GM18517 (cell line): ENCODE measurements around the gene STN1.

Source experiments
- ATAC-seq: cut with Tn5 transposase; IDR thresholded peaks from one replicate; pipeline ENCODE4 v1.9.1; 2021; ENCODE audit warnings: mild to moderate bottlenecking, moderate library complexity; ENCODE audit not compliant: unreplicated experiment

Gene STN1, protein sequence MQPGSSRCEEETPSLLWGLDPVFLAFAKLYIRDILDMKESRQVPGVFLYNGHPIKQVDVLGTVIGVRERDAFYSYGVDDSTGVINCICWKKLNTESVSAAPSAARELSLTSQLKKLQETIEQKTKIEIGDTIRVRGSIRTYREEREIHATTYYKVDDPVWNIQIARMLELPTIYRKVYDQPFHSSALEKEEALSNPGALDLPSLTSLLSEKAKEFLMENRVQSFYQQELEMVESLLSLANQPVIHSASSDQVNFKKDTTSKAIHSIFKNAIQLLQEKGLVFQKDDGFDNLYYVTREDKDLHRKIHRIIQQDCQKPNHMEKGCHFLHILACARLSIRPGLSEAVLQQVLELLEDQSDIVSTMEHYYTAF

DNA sequence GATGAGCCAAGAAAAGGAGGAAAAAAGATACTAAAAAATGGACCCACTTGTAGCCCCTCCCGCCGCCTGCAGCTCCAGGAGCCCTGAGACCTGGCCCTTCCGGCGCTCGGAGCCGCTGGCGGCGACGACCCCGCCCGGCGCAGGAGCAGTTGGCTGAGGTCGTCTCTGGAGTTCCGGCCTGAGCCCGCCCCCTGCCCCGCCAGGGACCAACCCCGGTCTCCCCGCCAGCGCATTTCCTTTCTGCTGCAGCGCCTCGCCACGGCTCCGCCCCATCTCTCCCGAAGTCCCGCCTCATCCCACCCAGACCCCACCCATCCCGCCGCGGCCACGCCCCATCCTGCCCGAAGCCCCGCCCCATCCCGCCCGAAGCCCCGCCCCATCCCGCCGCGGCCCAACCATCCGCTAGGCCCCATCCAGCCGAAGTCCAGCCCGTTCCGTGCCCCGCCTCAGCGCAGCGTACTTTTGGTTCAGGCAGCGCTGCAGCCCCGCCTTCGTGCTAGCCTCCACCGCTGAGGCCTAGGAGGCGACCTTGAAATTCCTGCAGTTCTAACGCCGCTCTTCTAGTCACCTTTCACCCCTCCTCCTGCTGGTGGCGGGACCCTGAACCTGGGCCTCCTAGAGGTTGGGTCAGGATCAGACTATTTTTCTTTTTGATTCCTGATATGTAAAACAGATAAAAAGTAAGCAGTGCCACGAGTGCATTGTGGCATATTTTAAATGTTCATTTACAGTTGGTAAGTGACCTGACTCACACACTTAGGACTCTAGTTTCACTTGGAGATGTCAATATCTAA lies at the start of gene STN1:
STN1 (minus strand) TSS at position 132 of the 794 bp plus-strand sequence. CDS start 590 bp downstream, outside the sequence.
- ATAC-seq, result peak; percentile 76

DNA sequence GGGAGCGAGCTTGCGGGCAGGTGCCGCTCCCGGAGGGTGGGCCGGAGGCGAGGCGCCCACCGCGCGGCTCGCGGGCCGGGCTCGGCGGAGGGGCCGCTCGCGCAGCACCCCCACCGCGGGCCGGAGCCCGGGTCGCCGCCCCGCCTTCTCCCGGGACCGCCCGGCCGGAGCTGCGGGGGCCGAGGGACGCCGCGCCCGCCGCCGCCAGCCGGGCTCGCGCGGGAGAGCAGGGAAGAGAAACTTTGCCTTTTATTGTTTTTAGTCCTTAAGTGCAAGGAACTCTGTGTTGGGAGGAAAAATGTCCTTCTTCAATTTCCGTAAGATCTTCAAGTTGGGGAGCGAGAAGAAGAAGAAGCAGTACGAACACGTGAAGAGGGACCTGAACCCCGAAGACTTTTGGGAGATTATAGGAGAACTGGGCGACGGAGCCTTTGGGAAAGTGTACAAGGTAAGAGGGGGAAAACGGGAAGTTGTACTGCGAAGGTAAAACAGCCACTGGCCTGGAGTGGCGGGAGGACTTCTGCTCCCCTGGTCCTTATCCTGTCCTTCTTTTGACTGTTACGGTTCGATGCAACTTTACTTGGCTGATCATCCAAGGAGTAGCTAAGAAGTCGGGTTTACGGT lies 49.6 kb upstream of the STN1 start:
- peak; percentile 36 for ATAC-seq

DNA sequence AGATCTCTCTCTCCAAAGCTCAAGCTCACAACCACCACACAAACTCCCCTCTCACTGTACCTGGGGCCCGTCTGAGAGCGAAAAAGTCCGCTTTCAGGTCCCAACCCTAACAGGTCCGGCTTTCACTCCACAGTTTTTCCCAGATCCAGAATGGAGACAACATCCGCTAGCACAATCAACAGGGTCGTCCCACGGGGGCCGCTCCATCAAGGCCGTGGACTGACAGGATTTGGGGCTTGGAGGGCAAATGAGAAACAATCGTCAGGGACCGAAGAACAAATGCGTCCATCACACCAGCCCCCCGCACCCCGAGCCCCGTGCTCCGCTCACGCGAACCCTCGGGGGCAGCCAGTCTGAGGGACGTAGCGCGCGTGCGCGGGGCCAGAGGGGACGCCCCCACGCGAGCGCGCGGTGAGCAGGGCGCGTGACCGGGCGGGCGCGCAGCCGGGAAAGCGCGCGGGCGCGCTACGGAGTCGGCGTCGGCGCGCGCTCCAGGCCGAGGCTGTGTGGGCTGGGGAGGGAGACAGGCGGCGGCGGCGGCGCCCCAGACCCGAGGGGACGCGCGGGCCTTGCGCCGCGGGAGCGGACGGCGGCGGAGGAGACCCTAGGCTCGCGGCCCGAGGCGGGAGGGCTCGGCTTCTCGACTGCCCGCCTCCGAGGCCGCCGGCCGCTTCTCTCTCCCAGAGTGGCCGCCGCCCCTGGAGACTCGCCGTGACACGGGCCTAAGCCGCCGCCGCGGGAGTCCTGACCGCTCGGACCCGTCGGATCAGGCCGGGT lies 48.9 kb upstream of the STN1 start, which contains the start of gene SLK:
SLK (plus strand) TSS at position 470 of the 777 bp plus-strand sequence. CDS start 606 bp downstream, outside the sequence.
- peak; percentile 76 for ATAC-seq

DNA sequence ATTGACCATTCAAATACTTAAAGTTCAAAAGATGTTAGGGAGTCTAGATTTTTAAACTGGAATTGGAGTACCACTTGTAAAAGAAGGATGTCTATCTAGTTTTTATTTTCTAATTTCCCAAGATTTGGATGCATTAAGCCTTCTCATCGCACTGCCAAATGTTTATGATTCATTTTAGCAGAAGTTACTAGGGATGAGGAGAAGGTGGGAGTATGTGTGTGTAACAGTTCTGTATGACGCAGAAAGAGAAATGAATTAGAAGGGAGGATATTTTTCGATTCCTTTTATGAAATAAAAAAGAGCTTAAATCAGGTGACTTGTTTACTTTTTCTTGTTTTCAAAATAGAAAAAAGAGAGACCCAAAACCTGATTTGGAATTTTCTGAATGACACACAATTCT lies 42.1 kb upstream of the STN1 start:
- ATAC-seq, result no peak

DNA sequence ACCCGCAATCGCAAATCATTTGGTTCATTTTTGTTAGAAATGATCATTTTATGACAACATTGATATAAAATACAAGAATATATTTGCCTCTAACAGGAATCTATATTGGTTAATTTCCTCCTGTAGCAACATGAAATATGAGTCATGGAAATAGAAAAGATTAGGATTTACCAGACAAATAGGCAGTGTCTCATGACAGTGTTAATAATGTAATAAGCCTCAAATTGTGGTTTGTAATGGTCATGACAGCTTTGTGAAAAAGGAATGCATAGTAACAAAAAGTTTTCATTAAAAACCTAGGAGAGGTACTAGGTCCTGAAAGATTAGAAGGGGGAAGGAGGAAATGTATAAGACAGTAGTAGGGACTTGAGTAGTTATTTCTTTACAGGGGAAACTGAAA lies 41.0 kb upstream of the STN1 start:
- ATAC-seq, result no peak

DNA sequence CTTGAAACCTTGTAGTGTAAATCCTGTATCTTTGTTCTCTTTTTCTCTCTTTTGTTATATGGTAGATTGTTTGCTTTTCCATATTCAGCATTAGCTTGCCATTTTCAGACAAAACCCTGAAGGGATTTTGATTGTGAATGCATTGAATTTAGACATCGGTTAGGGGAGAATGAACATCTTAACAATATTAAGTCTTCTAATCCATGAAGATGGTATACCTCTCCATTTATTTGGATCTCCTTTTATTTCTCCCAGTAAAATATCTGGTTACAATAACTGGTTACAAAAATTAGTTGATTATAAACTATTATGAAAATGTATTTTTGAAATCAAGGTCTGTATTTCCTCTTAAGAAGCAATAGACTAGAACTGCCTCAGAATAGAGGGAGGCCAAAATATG lies 36.6 kb upstream of the STN1 start:
- no peak for ATAC-seq

DNA sequence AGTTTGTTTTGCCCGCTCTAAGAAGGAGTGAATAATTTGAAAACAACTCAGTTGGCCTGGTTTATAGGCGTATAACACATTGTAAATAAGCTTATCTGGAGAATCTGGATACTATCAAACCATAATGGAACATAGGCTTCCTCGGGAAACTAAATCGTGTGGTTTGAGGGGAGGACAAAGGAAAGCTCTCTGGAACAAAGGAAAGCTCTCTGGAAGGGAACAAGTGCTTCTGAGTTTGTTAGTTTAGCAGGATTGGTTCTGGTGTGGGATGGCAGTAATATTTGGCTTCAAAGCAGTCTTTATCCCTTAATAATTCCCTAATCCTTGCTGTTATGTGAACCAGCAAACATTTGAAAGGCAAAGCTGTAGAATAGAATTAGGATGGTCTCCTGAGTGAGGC lies 34.0 kb upstream of the STN1 start:
- no peak for ATAC-seq

DNA sequence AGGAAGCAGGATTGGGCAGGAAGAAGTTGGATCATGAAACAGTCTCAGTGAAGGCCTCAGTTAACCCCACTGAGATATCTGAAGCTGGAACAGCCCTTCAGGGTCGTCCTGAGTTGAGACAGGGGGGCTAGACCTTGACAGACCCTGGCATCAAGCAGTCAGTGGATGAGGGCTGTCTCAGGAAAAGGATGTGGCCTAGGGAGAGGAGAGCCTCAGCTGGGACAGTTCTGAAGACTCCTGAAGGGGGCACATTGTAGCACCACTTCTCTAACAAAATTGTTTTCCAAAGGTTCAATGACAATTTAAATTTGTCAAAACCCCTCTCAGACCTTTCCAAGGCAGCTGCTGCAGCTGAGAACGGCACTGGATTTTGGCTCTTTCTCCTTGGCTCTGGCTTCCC lies 33.2 kb upstream of the STN1 start:
- ATAC-seq, result no peak

DNA sequence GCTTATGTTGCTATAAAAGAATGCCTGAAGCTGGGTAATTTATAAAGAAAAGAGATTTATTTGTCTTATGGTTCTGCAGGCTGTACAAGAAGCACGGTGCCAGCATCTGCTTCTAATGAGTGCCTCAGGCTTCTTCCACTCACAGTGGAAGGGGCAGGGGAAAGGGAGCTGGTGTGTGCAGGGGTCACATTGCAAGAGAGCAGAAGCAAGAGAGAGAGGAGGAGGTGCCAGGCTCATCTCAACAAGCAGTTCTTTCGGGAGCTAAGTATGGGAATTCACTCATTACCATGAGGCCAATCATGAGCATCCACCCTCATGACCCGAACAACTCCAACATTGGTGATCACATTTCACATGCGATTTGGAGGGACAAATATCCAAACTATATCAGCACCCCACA lies 31.7 kb upstream of the STN1 start:
- no peak for ATAC-seq

DNA sequence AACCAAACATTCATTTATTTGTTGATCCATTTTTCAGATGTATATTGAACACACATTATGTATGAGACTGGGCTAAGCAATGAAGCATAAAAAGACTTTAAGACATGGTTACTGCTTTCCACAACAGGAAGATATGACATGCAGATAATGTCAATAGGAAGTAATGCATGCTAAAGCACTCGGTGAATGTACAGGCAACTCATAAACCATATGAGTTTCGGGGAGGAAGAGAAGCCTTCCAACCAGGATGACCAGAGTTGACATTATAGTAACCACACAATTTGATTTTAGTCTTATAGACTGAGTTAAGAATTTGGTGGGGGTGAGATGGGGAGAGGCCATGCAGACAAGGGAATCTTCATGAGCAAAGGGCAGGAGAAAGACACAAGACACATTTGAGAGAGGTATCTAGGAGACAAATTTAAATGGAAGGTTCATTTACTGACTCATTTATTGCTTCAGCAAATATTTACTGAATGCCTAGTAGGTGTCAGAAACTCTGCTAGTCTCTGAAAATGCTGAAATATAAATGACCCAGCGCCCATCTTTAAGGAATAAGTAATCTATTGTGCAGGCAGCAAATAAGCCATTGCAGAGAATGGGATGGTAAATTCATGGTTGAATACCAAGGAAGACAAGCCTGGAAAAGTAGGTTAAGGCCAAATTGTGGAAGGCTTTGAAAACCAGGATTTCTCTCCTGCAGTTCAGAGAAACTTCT lies 30.0 kb upstream of the STN1 start:
- no peak for ATAC-seq

DNA sequence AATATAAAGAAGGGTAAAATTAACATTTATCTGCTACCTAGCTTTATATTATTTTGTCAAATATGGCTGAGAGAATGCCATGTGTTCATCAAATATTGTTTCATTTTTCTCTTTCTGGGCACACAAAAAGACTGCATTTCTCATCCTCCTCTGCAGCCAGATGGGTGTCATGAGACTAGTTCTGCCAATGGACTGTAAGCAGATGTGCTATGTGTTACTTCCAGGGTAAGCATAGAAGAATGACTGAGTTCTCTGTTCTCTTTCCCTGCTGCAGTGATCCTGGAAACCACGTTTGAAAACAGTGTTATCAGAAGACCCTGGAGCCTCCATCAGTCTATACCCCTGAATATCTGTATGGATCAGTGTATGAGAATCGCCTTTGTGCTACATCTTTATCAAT lies 24.9 kb upstream of the STN1 start:
- no peak for ATAC-seq

DNA sequence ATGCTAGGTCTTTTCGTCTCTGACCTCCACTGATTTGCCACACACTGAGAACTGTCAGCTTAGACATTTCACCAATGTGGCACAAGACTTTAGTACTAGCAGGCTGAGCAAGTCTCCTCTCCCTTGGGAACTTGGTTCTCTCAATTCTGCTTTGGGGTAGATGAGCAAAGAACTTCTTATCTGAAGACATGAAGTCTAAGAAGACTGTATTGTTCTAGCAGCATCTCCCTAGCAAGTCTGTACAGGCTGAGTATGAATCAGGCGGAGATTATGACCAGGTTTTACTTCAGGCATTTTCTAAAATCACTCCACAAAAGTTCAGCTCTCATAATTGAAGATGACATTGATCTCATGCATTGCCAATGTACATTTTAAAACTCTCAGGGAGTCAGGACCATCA lies 23.8 kb upstream of the STN1 start:
- no peak for ATAC-seq

DNA sequence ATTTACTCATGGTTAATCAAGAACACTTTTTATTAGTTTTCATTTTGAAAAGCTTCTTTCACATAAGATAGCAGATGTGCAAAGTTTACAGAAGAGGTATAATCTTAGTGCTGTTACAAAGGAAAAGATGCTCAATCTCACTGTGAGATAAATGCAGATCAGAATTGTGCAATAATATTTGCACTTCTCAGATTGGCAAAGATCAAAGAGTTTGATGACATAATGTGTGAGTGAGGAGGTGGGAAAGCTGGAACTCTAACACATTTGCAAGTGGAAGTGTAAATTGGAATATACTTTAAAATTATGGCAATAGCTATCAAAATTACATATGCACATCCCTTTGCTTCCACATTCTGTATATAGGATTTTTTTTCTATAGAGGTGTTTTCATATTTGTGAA lies 21.5 kb upstream of the STN1 start:
- no peak for ATAC-seq

DNA sequence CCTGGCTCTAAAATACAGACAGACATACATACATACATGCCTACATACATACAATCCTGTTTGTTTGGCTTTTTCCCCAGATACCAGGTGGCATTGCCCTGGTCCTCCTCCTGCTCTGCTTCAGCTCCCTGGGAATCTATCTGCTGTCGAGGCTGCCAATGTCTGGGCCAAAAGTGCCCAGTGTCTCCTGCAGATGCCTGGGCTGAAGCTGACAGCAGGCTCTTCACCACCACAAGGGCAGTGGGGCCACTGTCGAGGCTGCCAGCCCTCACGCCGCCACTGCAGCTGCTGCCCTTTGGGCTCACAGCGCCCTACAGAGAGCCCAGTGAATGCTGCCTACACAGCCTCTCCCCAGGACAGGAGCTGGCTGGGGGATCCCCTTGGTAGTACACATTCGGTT lies 18.0 kb upstream of the STN1 start:
- no peak for ATAC-seq

DNA sequence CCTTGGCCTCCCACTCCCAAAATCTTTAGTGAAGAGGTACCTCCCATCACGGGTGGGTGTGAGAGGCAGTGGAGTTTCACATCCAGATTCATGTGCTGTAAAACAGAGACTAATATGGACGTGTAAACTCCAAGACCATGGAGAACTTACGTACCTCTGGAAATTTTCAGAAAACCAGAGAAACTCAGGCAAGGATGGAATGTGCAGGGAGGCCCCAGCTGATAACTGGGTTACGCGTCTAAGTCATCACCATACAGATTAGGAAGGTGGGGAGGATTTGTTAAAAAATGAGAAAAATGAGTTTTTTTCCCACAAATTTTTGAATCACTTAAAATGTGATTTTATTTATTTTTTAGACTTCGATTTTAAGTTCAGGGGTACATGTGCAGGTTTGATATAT lies 16.3 kb upstream of the STN1 start:
- ATAC-seq, result no peak

DNA sequence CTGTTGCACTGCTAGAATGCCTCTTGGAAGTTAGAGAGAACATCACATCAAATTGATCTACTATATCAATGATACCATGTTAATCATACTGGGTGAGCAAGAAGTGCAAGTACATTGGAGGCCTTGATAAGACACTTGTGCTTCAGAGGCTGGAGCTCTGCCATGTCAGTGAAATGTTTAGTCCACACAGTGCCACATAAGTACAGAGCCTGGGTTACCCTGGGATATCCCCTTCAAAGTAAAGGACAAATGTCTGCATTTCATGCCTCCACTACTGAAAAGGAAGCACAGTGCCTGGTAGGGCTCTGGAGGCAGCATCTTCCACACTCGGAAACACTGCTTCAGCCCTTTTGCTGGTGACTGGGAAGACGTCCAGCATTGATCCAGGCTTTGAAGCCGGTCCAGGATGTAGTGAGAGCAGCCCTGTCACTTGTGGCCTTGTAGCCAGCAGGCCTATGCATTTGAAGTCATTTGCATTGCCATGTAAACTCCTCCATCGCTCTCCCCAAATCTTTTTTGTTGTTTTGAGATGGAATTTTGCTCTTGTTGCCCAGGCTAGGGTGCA lies 15.7 kb upstream of the STN1 start:
- no peak for ATAC-seq

DNA sequence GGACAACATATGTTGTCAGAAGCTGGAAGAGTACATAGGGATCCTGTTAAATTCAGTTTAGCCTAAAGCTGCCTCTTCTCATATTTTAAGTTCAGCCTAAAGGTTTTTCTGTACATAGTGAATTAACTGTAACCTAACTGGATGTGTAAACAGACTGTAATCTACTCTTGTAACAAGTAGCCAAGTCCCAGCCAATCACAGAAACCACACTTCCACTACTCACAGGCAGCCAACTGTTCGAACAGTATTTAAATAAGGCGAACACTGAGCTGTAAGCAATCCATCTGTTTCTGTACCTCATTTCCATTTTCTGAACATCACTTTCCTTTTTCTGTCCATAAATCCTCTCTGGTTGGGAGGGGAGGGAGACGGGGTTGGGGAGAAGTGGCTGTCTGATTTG lies 15.0 kb upstream of the STN1 start:
- ATAC-seq, result no peak

DNA sequence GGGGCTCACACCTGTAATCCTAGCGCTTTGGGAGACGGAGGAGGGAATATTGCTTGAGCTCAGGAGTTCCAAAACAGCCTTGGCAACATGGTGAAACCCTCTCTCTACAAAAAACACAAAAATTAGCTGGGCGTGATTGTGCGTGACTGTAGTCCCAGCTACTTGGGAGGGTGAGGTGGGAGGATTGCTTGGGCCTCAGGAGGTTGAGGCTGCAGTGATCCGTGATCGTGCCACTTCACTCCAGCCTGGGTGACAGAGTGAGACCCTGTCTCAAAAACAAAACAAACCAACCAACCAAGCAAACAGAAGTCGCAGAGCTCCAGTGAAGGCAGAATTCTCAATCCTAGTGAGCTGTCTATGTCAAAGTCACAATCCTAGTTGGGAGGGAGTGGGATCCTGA lies 14.3 kb upstream of the STN1 start:
- no peak for ATAC-seq

DNA sequence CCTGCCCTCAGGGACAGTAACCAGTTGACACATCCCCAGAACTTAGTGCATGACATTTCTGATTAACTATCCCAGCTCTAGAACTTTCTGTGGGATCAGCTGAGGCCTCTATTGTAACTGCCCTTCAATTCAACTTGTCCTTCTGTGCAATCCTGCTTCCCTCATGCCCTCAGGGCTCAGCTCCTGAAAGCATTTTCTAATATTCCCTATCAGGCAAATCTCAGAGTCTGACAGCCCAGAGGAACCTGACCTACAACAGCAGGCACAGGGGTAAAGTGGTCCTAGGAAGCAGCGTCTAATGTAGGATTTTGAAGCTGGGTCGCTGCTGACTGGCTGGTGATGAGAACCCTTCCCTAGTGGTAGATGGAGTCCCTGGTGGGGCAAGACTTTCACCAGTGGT lies 13.6 kb upstream of the STN1 start:
- no peak for ATAC-seq

DNA sequence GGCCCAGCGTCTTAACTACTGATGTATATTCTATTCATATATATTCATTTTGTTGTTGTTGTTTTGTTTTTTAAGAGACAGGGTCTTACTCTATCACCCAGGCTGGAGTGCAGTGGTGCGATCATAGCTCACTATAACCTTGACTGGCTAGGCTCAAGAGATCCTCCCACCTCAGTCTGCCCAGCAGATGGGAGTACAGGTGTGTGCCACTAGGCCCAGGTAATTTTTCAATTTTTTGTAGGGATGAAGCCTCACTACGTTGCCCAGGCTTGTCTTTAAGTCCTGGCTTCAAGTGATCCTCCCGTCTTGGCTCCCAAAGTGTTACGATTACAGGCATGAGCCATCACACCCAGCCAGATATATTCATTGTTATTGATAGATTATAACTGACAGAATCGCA lies 12.9 kb upstream of the STN1 start:
- no peak for ATAC-seq
